Esophagus (tissue), 2 donors: Measurements from ENCODE around the gene BOK. TPM values are rescaled to one million over a fixed set of nuclear protein-coding genes. Genes with fewer than 3 reads are reported as not detected.

Experiments
- H3K27ac ChIP-seq, 2 donors: one replicate each; pipeline ENCODE4 v1.5.1; 2013; ENCODE audit warnings: low read depth in 2 of 2, mild to moderate bottlenecking in 2 of 2, inconsistent platforms in 1 of 2, low read length in 1 of 2, moderate library complexity in 1 of 2
- H3K27me3 ChIP-seq, 2 donors: one replicate each; pipeline ENCODE4 v1.6.1; 2013; ENCODE audit warnings: low read length in 2 of 2, control low read depth in 1 of 2, mild to moderate bottlenecking in 1 of 2; ENCODE audit not compliant: insufficient read depth in 2 of 2, control insufficient read depth in 1 of 2
- H3K36me3 ChIP-seq, 2 donors: one replicate each; pipeline ENCODE4 v1.6.1; 2013; ENCODE audit warnings: low read length in 1 of 2; ENCODE audit not compliant: control insufficient read depth in 2 of 2, insufficient read depth in 2 of 2
- H3K4me1 ChIP-seq, 2 donors: one replicate each; pipeline ENCODE4 v1.6.1; 2013; ENCODE audit warnings: low read length in 1 of 2; ENCODE audit not compliant: control insufficient read depth in 2 of 2, insufficient read depth in 2 of 2
- H3K4me3 ChIP-seq, 2 donors: one replicate each; pipeline ENCODE4 v1.5.1; 2013; ENCODE audit warnings: low read length in 2 of 2, mild to moderate bottlenecking in 2 of 2, low read depth in 1 of 2, moderate library complexity in 1 of 2
- H3K9me3 ChIP-seq, 2 donors: one replicate each; pipeline ENCODE4 v1.6.1; 2013; ENCODE audit warnings: mild to moderate bottlenecking in 2 of 2, low read depth in 1 of 2, low read length in 1 of 2, moderate library complexity in 1 of 2; ENCODE audit not compliant: control insufficient read depth in 2 of 2, insufficient read depth in 1 of 2
- WGBS, 2 donors: extraction: QIAGEN DNeasy Blood & Tissue Kit; methylation state at CpG; one replicate each; pipeline ENCODE4 v1.1.7; 2013; 5-methylcytosine and 5-hydroxymethylcytosine counted together
- polyA plus RNA-seq, 2 donors: library from polyadenylated mRNA; stranded (reverse); fragments of 200-250 nt; gene quantifications; one replicate each; pipeline ENCODE4 v1.2.3, GENCODE V29; 2013
- donor health status: healthy with polysubstance abuse.
- donor health status: Bipolar disorder and iron deficiency.

Gene BOK
- polyA plus RNA-seq, 2 donors: 29.8 to 38.7 TPM

- Histone ChIP-seq H3K4me3 (no peak overlapping the region), H3K9me3 (no peaks in the 10 kb centered on the region), H3K27me3 (no peaks in the 10 kb centered on the region), H3K36me3 (peaks cover 4 to 25% of the 10 kb centered on the region in 2 donors), H3K27ac (no peak overlapping the region), H3K4me1 (peaks cover 0 to 4% of the 10 kb centered on the region in 2 donors)
- WGBS, 2 donors: 96% methylated on average over 27 of the region's 27 CpGs
Observed at GRCh38 chr2:241607162-241607885, 48.8 kb downstream of the BOK start.

- Histone ChIP-seq H3K27me3 (no peaks in the 10 kb centered on the region), H3K9me3 (no peaks in the 10 kb centered on the region), H3K27ac (no peak overlapping the region), H3K36me3 (peaks cover 0 to 20% of the 10 kb centered on the region in 2 donors), H3K4me1 (peaks cover 0 to 4% of the 10 kb centered on the region in 2 donors), H3K4me3 (no peak overlapping the region)
- 85% methylated on average over 10 of the region's 10 CpGs for WGBS, 2 donors
Observed at GRCh38 chr2:241608881-241609280, 50.3 kb downstream of the BOK start.

- Histone ChIP-seq H3K4me1 (peaks cover 0 to 4% of the 10 kb centered on the region in 2 donors), H3K27me3 (no peaks in the 10 kb centered on the region), H3K27ac (peak overlapping the region; percentile 70 to 85), H3K4me3 (peak overlapping the region; percentile 42 to 47), H3K36me3 (peaks cover 0 to 20% of the 10 kb centered on the region in 2 donors), H3K9me3 (no peaks in the 10 kb centered on the region)
- WGBS, 2 donors: 8 to 9% methylated on average over 51 to 76 of the region's 76 CpGs
Observed at GRCh38 chr2:241609859-241610793, 51.6 kb downstream of the BOK start.

- Histone ChIP-seq H3K9me3 (no peaks in the 10 kb centered on the region), H3K4me3 (no peak overlapping the region), H3K27me3 (no peaks in the 10 kb centered on the region), H3K27ac (no peak overlapping the region), H3K4me1 (peaks cover 0 to 4% of the 10 kb centered on the region in 2 donors), H3K36me3 (peaks cover 0 to 19% of the 10 kb centered on the region in 2 donors)
- 88 to 94% methylated on average over 13 of the region's 13 CpGs for WGBS, 2 donors
Observed at GRCh38 chr2:241611062-241611461, 52.5 kb downstream of the BOK start.

- Histone ChIP-seq H3K27ac (peak overlapping the region in 1 of 2 donors; percentile 44), H3K4me1 (peaks cover 3 to 7% of the 10 kb centered on the region in 2 donors), H3K36me3 (peaks cover 0 to 9% of the 10 kb centered on the region in 2 donors), H3K9me3 (no peaks in the 10 kb centered on the region), H3K4me3 (no peak overlapping the region), H3K27me3 (no peaks in the 10 kb centered on the region)
- WGBS, 2 donors: 76 to 81% methylated on average over 20 of the region's 20 CpGs
Observed at GRCh38 chr2:241612156-241613016, 53.8 kb downstream of the BOK start.

GRCh38 chr2:241613017-241613780 is 54.7 kb downstream of the BOK start:
- H3K27ac ChIP-seq: peak overlapping the region in 1 of 2 donors; percentile 69
- 68 to 76% methylated on average over 15 of the region's 15 CpGs for WGBS, 2 donors
- H3K36me3 ChIP-seq: peaks cover 4 to 5% of the 10 kb centered on the region in 2 donors
- H3K27me3 ChIP-seq: no peaks in the 10 kb centered on the region
- H3K9me3 ChIP-seq: no peaks in the 10 kb centered on the region
- no peak overlapping the region for H3K4me3 ChIP-seq
- peaks cover 6 to 12% of the 10 kb centered on the region in 2 donors for H3K4me1 ChIP-seq

GRCh38 chr2:241615041-241615440 is 56.5 kb downstream of the BOK start:
- H3K4me3 ChIP-seq: no peak overlapping the region
- H3K27me3 ChIP-seq: no peaks in the 10 kb centered on the region
- H3K36me3 ChIP-seq: peaks cover 5 to 9% of the 10 kb centered on the region in 2 donors
- peaks cover 6 to 8% of the 10 kb centered on the region in 2 donors for H3K4me1 ChIP-seq
- no peaks in the 10 kb centered on the region for H3K9me3 ChIP-seq
- H3K27ac ChIP-seq: no peak overlapping the region
- WGBS, 2 donors: 74% methylated on average over 11 of the region's 11 CpGs

GRCh38 chr2:241615522-241616052 is 57.0 kb downstream of the BOK start:
- Histone ChIP-seq H3K27ac (no peak overlapping the region), H3K4me3 (no peak overlapping the region), H3K9me3 (no peaks in the 10 kb centered on the region), H3K36me3 (peaks cover 5 to 9% of the 10 kb centered on the region in 2 donors), H3K4me1 (peaks cover 6 to 8% of the 10 kb centered on the region in 2 donors), H3K27me3 (no peaks in the 10 kb centered on the region)
- WGBS, 2 donors: 92 to 94% methylated on average over 16 of the region's 16 CpGs
